ENCODE data around the gene ST6GALNAC4. TPM values are rescaled to one million over a fixed set of nuclear protein-coding genes. Genes with fewer than 3 reads are reported as not detected.

The ST6GALNAC4 gene
- total RNA-seq, 1 experiment from 2014 or later, result 7.4 TPM

DNA sequence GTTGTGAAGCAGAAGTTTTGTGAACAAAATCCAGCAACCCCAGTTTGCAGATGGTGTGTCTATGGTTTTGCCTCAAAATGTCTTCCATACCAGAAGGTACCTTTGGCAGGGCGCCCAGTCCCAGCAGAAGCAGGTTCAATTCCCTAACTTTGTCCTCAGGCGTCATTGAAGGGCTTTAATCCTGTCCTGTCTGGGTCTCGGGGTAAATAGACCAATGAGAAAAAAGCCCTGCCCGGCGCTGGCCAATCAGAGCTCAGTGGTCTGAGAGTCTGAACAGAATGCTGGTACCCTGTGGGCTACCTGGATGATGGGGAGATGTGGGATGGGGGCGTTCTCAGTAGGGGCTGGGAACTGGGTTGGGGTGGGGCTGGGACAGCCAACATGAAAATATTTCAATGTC is 6.2 kb upstream of the ST6GALNAC4 start:
- peak; percentile 65 for DNase-seq (ENCODE audit: low read depth, low spot score)
- in situ Hi-C loops (cut with HindIII; ENCODE audit: low pct_unique_long_range_greater_than_20kb, low sequenced_read_pairs), result no loop called here

DNA sequence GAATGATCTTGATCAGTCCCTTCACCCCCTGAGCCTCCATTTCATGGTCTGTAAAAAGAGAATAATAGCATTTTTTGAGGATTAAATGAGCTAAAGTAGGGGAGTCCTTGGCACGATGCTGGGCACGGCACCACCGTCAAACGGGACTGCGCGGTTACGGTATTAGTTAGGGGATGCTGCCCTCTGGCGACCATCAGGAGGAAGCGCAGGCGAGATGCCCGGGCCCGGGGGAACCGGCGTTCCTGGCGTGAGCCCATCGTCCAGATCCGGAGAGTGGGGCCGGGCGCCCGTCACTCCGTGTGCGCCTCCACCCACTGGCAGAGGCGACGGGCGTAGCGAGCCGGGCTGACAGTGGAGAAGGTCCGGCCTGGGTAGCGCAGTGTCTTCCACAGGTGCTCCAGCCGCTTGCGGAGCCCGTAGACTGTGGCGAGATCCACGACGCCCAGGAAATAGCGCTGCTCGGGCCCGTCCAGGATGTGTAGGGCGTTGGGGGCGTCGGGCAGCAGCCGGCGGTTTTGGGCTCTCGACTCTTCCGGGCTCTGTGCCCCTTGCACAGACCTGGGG is 4.8 kb upstream of the ST6GALNAC4 start:
- in situ Hi-C loops (cut with HindIII; ENCODE audit: low pct_unique_long_range_greater_than_20kb, low sequenced_read_pairs), result no loop called here
- DNase-seq (ENCODE audit: low read depth, low spot score), result peak; percentile 49

DNA sequence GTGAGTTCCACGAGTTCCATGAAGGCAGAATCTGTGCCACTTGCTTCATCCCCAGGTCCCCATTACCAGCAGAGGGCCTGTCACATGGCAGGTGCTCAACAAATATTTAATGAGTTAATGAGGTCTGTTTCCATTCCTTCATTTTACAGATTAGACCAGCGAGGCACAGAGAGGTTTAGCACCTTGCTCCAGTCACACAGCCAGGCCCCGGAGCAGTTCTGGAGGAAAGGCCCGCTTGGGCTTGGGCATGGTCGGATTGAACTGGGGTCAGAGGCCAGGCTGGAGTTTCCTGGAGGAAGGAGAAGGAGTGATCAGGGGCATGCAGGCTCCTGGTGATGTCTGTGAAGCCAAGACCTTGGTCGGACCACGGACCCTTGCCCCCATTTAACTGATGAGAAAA is 4.0 kb upstream of the ST6GALNAC4 start:
- no peak for DNase-seq (ENCODE audit: low read depth, low spot score)
- in situ Hi-C loops (cut with HindIII; ENCODE audit: low pct_unique_long_range_greater_than_20kb, low sequenced_read_pairs), result no loop called here

DNA sequence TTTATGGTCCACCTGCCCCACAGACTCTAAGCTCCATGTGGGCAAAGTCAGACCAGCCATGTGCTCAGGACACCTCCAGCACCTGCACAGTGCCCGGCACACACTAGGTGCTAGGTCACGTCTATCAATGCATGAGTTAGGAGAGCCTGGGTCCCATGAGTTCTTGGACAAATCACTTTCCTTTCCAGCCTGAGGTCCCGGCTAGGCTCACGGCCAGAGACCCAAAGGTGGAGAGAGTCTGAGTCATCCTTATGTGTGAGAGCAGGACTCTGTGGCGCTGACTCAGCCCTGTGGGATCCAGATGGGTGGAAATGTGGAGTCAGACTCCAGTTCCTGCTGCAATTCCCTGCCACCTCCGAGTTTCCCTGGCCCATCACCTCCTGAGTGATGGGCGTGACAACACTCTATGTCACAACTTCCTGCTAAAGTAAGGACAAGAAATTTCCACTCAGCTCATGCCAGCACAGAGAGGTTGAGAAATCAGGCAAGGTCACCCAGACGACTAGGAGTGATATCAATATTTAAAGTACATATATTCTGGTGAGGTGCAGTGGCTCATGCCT is 2.5 kb upstream of the ST6GALNAC4 start:
- in situ Hi-C loops (cut with HindIII; ENCODE audit: low pct_unique_long_range_greater_than_20kb, low sequenced_read_pairs), result no loop called here
- DNase-seq (ENCODE audit: low read depth, low spot score), result no peak

DNA sequence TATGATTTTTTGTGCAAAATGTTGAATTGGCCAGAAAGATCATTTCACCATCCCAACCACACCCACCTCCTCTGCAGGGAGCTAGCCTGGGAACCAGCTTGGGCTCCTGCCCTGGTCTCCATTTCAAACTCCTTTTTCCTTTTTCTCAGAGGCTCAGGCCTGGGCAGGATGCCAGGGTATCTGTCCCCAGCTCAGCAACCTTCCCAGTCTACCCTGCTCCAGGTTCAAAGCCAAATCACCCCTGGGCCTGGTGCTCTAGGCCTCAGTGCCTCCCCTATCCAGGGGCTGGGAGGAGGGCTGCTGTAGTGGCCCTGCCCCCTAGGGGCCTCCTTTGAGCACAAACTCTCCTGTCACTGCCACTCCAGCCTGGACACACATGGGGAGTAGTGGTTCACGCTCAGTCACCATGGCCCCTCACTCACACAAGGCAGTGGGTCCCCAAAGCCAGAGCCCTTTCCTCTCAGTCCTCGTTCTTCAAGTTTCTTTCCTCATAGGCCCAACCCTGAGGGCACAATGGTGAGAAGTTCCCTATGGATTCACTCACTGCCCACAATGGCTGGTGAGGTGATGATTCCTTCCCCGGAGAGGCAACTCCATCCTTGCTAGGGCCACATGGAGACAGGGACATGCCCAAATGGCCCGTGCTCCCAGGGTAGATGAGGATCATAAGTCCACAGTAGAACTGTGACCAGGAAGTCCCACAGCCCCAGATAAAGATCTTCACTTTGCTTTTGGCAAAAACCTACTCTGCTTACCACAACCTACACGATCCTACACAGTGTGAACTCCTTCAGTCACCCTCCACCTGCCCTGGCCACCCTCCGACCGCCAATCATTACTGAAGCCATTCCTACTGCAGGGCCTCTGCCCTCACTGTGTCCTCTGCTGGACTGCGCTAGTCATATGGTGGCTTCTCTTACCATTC is 1.6 kb upstream of the ST6GALNAC4 start:
- in situ Hi-C loops (cut with HindIII; ENCODE audit: low pct_unique_long_range_greater_than_20kb, low sequenced_read_pairs), result no loop called here
- DNase-seq (ENCODE audit: low read depth, low spot score), result no peak

DNA sequence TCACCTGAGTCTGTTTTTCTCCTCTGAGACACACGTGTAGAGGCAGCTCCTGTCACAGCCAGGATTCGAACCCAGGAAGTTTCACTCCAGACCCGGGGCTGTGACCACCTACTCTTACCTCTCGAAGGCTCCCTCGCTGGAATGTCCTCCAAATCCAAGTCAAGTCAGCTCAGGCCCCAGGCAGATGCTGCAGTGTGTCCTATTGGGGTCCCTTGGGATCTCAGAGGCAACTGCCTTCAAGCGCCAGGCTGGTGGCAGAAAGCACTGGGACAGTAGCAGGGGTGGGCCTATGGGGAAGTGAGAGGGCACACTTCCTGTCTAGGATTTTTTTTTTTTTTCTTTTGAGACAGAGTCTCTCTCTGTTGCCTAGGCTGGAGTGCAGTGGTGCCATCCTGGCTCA is 762 bp upstream of the ST6GALNAC4 start:
- DNase-seq (ENCODE audit: low read depth, low spot score), result no peak
- in situ Hi-C loops (cut with HindIII; ENCODE audit: low pct_unique_long_range_greater_than_20kb, low sequenced_read_pairs), result no loop called here

DNA sequence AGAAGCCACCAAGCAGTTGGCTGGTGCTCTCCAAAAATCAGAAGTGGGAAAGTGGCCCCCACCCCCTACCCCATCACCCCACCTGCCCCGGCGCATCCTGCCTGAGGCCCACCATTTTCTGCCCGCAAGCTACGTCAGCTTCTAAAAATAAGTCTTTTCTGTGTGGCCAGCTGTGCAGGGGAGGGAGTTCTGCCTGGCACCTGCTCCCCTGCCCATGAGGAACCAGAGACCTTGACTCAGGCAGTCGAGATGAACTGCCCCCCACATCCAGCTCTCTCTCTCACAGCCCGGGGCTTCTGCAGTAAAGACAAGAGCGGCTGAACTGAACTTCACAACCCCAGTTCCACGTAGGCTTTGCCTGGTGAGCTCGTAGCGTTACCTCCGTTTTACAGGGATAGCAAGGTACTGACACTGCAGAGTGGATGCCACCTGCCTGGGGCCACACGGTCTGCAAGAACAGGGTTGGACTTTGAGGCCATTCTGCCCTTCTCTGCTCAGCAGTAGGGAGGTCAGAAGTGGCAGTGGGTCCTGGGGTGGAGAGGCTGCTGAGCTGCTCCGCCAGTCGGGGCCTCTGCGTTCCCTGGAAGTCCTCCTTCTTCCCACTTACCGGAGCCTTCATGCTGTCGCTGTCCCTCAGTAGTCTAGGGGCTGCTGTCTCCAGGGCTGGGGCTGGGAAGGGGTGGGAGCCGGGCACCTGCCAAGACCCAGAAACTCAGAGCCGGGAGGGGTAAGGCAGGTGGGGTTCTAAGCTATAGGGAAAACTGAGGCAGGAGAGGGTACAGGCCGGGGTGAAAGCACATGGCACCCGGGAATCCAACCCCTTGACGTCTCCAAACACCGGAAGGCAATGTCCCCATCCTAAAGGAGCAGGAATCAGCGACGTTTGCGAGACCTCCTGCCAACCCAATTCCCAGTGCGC is 781 bp downstream of the ST6GALNAC4 start:
- in situ Hi-C loops (cut with HindIII; ENCODE audit: low pct_unique_long_range_greater_than_20kb, low sequenced_read_pairs), result no loop called here
- no peak for DNase-seq (ENCODE audit: low read depth, low spot score)

DNA sequence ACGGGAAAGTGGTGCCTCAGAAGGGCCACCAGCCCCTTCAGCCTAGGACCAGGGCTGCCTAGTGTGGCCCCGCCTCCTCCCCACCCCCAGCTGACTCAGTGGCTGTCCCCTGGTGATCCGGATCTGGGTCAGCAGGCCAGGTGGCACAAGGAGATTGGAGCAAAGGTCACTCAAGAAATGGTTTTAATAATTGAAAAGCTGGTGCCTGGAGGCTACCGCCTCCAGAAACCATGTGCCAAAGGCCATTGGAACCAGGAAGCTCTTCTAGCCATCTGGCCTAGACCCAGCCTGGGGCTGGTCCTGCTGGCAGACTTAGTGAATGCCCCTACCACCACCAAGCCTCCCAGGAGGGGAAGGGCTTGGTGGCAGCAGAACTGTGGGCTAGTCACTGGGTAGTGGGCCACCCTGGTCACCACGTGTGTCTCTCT is 1.5 kb downstream of the ST6GALNAC4 start:
- in situ Hi-C loops (cut with HindIII; ENCODE audit: low pct_unique_long_range_greater_than_20kb, low sequenced_read_pairs), result no loop called here

DNA sequence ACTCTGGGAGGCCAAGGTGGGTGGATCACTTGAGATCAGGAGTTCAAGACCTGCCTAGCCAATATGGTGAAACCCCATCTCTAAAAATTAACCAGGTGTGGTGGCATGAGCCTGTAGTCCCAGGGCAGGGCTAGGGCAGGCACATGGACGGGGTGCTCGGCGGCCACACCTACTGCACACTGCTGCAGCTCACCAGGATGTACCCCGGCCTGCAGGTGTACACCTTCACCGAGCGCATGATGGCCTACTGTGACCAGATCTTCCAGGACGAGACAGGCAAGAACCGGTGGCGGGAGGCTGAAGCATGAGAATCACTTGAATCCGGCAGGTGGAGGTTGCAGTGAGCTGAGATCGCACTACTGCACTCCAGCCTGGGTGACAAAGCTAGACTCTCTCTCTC is 3.2 kb downstream of the ST6GALNAC4 start:
- DNase-seq (ENCODE audit: low read depth, low spot score), result no peak

More for the DNA sequence above, 1.5 kb downstream of the ST6GALNAC4 start:
- DNase-seq (ENCODE audit: low read depth, low spot score), result no peak

DNA sequence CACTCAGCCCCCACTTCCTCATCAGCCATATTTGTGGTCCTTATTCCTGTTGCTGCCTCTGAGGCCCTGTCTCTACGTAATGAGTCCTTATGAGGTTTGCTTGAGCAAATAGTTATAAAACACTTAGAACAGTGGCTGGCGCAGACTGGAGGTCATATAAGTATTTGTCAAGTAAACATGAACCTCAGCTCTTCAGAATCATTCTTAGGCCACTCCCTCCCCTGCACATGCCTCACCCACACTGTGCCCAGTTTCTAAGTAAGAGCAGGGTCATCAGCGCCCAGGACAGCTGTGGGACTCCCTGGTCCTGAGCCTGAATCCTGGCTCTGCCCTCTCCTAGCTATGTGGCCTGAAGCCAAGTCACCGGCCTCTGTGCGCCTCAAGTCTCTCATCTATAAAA is 4.0 kb downstream of the ST6GALNAC4 start:
- in situ Hi-C loops (cut with HindIII; ENCODE audit: low pct_unique_long_range_greater_than_20kb, low sequenced_read_pairs), result no loop called here
- no peak for DNase-seq (ENCODE audit: low read depth, low spot score)

More for the DNA sequence above, 3.2 kb downstream of the ST6GALNAC4 start:
- in situ Hi-C loops (cut with HindIII; ENCODE audit: low pct_unique_long_range_greater_than_20kb, low sequenced_read_pairs), result no loop called here

DNA sequence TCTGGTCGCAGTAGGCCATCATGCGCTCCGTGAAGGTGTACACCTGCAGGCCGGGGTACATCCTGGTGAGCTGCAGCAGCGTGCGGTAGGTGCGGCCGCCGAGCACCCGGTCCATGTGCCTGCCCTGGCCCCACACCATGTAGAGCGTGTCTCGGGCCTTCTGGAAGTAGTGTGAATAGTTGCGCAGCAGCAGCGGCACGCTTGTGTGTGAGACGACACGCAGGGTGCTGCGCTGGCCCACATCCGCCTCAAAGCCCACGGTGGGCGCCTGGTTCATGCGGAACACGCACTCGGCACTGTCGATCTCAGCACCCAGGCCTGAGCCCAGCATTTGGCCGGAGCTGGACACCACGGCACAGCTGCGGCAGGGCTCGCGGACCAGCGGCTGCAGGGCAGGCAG is 4.5 kb downstream of the ST6GALNAC4 start:
- in situ Hi-C loops (cut with HindIII; ENCODE audit: low pct_unique_long_range_greater_than_20kb, low sequenced_read_pairs), result no loop called here

DNA sequence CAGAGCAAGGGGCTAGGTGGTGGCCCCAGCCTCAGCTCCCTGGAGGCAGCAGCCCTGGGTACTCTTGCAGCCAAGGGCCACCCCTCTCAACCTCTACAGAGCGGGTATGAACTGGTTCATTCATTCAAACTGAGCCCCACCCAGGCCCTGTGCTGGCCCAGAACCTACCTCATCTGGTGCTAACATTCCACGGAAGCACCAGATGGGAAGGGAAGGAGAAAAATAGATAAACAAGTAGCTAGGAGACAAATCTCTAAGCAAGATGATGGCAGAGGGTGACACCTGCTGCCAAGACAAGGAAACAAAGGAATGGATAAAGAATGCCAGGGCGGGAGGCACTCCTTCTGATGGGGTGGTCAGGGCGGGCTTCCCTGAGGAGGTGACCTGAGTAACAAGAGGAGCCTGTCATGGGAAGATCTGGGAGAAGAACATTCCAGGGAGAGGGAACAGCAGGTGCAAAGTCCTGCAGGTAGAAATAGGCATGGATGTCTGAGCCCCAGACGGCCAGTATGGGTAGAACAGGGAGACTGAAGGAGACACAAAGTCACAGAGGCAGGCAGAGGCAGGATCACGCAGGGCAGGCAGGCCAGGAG is 6.1 kb downstream of the ST6GALNAC4 start:
- in situ Hi-C loops (cut with HindIII; ENCODE audit: low pct_unique_long_range_greater_than_20kb, low sequenced_read_pairs), result no loop called here

More for the DNA sequence above, 4.5 kb downstream of the ST6GALNAC4 start:
- no peak for DNase-seq (ENCODE audit: low read depth, low spot score)

DNA sequence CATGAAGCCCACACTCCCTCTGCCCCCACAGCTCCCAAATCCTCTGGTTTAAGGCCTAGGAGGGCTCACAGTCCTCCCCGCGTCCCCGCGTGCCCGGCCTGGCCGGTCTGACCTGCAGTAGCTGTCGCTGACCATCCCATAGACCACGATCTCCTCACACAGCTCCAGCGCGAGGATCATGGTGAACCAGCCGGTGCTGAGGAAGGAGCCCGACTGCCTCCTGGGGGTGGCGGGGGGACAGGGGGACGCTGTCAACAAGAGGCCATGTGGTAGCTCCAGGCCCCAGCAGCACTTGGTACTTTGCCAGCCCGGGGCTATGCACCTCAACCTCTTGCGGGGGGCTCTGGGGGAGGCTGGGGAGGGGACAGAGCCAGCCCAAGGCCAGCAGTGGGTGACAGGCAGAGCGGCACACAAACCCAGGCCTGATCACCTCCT is 7.0 kb downstream of the ST6GALNAC4 start:
- no peak for DNase-seq (ENCODE audit: low read depth, low spot score)
- in situ Hi-C loops (cut with HindIII; ENCODE audit: low pct_unique_long_range_greater_than_20kb, low sequenced_read_pairs), result no loop called here

More for the DNA sequence above, 6.1 kb downstream of the ST6GALNAC4 start:
- no peak for DNase-seq (ENCODE audit: low read depth, low spot score)

DNA sequence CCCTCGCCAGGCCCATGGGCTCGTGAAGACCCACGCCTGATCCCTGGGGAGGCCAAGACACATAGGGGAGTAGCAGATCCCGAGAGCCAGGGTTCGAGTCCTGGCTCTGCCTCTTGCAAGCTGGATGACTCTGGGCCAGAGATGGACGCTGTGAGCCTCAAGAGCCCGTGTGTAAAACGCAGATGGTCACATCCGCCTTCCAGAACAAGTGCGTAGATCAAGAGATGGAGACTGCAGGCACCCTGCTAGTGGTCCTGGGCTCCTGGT is 8.2 kb downstream of the ST6GALNAC4 start:
- no peak for DNase-seq (ENCODE audit: low read depth, low spot score)
- in situ Hi-C loops (cut with HindIII; ENCODE audit: low pct_unique_long_range_greater_than_20kb, low sequenced_read_pairs), result no loop called here

DNA sequence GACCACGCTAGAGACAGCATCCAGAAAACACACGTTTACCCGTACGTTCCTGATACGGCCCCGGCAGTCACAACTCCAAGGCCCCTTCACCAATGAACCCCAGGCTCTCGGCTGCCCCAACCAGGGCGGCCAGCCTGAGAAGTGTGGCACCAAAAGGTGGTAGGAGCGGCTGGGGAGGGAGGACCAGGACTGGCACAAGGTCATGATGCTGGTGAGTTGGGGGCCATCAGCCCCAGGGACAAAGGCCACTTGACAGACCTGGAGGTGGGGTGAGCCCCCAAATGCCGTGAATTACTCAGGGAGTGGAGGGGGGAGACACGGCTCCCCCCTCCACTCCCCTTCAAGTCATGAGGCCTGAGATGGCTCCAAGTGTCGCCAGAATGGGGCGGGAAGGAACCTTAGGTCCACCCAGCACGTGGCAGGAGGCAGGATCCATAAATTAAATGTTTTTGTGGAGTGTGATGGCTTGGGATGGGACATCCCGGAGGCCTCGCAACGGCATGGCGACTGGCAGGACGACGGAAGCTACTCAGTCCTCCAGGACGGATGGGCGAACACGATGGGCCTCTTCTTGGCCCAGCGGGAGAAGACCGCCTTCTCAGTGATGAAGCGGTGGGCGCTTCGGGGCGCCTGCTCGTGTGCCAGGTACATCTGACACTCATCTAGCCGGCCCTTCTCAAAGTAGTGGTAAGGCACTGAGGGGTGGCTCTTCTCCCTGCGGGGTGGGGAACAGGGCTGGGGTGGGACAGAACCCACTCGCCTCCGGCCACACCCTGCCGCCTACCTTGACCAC is 8.8 kb downstream of the ST6GALNAC4 start:
- DNase-seq (ENCODE audit: low read depth, low spot score), result no peak
- in situ Hi-C loops (cut with HindIII; ENCODE audit: low pct_unique_long_range_greater_than_20kb, low sequenced_read_pairs), result no loop called here

DNA sequence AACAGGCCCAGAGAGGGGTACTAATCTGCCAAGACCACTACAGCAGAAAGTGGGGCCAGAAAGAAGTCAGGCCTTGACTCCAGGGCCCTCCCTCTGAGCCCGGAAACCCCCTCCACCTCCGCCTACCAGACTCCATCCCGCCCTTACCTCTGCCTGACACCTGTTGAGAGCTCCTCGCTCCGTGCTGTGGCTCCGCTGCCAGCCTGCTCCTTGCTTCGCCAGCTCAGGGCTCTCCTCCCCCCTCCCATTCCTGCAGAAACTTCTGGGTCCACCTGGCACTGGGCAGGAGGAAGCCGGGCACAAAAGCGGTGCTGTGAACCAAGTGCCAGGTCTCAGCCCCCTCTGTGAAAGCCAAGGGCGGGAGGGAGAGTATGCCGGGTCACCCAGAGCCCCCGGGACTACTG is 11.1 kb downstream of the ST6GALNAC4 start:
- no peak for DNase-seq (ENCODE audit: low read depth, low spot score)
- in situ Hi-C loops (cut with HindIII; ENCODE audit: low pct_unique_long_range_greater_than_20kb, low sequenced_read_pairs), result no loop called here
